Dermis microvascular lymphatic vessel endothelial cell (primary cell): ENCODE results near the gene SLC5A9. TPM values are rescaled to one million over a fixed set of nuclear protein-coding genes. Genes with fewer than 3 reads are reported as not detected.

Source experiments
- total RNA-seq: library from RNA; depleted of rRNA; stranded (reverse); fragments of >200 nt; gene quantifications from 2 replicates; pipeline ENCODE4 v1.2.1, GENCODE V29; 2014

The SLC5A9 gene
- total RNA-seq, 1 donor from 2014 or later, result under 0.01 TPM

Other genes with a start within 250 kb of the SLC5A9 start
- under 0.01 TPM in 1 of 2 replicates, not detected in the other for gene TRABD2B, start 225.3 kb upstream of the SLC5A9 start, total RNA-seq
- gene SPATA6, start 249.5 kb downstream of the SLC5A9 start, total RNA-seq, result 0.90 and 2.4 TPM in 2 replicates